Stimulated activated CD4-positive, alpha-beta T cell treated with anti-CD3 and anti-CD28 coated beads, Interleukin-15, amount 100 ng/mL, for 48 hours (primary cell): ENCODE results near the gene TCEA3.

Experiments used
- DNase-seq, 2 donors: peaks; one replicate each; pipeline ENCODE4 v3.0.0-alpha.2; 2020; ENCODE audit warnings: low read depth in 2 of 2

The TCEA3 gene

DNA sequence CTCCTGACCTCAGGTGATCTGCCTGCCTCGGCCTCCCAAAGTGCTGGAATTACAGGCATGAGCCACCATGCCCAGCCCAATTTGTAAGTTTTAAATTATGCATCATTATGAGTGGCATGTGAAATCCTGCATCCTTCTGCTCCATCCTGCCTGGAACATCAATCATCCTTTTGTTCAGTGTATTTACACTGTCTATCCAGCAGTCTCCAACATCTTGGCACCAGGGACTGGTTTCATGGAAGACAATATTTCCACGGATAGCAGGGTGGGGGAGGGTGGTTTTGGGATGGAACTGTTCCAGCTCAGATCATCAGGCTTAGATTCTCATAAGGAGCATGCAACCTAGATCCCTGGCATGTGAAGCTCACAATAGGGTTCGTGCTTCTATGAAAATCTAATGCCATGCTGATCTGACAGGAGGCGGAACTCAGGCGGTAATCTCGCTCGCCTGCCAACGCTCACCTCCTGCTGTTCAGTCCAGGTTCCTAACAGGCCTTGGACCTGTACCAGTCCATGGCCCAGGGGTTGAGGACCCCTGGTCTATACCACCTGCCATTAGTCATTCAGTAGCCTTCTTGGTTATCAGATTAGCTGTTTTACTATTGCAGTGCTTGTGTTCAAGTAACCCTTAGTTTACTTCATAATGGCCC is 22.2 kb upstream of the TCEA3 start:
- no peak for DNase-seq

DNA sequence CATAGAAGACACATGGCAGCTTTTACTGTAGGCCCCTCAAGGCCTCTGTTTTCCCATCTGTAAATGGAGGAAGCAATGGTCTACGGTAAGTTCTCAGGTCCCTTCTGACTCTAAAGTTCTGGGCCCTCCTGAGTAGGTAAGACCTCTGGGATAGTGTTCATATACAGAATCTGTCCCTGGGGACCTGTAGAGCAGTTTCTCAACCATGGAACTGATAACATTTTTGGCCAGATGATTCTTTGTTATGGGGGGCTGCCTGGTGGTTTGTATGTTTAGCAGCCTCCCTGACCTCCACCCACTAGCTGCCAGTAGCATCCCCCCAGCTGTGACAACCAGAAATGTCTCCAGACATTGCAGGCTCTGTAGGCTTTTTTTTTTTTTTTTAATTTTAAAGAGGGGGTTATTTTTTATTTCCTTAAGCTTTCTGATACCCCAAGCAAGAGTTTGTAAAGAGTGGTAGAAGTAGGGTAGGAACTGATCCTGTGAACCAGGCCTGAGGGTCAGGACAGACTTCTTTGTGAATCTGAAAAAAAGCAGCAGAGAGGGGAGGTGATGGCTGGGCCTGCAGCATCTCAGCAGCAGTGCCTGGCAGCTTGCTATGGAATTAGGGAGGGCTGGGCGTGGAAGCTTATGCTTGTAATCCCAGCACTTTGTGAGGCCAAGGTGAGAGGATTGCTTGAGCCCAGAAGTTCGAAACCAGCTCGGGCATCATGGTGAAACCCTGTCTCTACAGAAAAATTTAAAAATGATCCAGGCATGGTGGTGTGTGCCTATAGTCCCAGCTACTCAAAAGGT is 20.2 kb upstream of the TCEA3 start:
- DNase-seq: no peak

DNA sequence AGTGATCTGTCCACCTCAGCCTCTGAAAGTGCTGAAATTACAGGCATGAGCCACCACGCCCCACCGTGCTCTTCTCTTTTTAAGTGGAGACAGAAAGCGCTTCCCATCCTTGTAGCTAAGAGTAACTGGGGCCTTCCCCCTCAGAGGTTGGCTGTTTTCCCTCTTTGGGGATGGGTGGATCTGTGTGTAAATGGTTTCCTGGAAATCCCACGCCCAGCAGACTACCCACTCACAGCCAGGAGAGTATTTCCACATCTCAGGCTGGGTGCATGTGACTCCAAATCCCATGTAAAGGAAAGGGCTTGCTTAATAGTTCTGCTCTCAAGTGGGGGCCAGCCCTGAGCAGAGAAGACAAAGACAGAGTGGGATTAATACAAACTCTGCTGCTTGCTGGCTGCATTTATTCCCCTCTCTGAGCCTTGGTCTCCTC is 19.6 kb upstream of the TCEA3 start:
- no peak for DNase-seq

DNA sequence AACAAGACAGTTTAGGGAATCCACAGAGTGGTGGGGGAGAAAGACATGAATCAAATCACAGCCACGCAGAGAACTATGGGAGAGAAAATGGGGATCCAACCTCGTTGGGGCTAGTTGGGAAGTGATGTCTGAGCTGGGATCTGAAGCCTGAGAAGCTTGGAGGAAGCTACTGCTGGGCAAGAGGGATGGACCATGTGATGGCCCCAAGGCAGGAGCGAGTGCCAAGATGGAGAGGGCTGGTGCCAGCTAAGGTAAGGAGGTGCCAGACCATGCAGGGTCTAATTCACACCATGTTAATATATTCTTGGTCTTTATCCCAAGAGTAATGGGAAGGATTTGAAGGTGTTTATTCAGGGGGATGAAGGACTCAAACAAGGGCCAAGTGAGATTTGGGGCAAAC is 18.2 kb upstream of the TCEA3 start:
- no peak for DNase-seq

DNA sequence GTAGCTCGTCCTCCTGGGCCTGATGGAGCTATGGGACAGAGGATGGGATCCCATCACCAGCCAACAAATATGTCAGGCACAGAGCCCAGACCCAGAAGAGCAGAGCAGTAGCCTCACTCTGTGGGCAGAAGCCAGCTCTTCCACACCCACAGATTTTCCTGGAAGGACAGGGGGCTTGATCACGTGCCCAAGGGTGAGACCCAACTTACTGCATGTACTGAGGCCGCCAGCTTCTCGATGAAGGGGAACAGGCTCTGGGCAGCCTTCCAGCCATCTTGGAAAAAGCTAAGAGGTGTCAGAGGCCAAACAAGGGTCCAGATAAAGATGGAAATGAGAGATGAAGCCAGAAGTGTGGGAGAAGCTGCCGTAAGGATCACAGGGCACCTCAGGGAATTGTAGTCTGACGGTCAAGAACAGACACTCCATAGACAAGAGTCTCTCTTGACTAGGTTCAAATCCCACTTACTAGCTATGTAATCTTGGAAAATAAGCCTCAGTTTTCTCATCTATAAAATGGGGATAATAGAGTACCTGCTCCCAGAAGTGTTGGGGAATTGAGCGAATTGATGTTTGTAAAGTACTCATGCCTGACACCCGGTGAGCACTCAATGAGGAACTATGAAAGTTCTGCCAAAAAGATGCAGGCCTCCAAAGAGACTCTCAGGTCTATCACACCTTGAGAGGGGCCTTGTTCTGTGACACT is 17.0 kb upstream of the TCEA3 start:
- DNase-seq: no peak

DNA sequence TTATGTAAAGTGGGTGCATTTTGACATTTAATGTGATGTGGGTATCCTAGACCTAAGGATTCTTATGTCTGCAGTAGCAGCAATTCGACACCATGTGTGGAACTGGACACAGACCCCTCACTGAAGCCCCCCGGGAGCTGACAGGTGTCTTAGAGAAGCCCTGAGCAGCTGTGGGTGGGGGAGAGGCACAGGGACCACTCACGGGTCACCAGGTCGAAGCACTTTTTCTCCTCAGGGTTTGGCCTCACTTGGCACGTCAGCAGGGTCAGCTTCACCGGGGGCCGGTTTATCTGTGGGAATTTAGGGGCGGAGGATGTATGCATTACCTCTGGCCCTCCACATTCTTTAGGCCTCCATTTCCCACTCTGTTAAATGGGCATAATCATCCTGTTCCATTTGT is 14.0 kb upstream of the TCEA3 start:
- DNase-seq: no peak

DNA sequence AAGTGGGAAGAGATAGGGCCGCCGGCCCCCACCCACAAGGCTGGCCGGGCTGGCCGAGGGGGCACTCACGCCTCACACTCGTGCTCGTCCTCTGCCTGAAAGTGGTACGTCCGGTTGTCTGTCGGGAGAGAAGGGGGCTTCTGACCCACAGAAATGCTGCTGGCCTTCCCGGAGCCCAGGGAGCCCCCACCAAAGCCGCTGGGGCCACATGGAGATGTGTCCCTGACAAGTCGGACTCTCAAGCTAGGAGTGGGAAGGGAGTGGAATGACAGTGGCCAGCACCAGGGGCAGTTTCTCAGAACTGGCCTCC is 12.8 kb upstream of the TCEA3 start:
- no peak for DNase-seq

DNA sequence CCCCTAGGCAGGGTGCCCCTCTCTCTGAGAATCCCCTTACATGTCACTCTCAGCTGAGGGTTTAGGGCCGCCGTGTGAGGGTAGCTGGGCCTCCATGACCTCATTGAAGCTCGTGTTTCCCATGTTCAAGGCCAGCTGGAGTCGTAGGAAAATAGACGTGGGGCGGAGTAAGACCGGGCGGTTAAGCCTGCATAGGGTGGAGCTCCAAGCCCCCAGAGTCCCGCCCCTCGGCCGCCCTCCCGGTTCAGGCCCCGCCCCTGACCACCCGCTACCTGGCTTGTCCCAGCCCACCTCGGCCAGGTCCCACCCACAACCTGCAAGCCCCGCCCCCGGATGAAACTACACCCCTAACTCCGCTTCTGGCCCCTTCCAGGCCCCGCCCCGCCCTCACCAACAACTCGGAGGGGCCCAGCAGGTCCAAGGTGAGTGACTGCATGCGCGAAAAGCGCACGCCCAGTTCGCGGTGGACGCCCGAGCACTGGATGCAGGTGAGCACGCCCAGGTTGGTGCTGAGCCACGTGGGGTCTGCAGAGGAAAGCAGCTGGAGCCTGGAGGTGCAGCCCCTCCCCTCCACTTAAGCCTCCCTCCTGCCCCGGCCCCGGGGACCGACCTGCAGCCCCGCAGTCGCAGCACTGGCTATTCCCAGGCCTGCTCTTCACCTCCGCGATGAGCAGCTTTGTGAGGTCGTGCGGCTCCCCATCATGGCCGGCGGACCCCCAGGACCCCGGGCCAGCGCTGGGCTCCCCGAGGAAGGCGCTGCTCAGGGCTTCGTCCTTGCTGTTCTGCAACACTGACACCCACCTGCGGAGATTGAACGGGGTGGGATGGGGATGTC is 12.2 kb upstream of the TCEA3 start:
- no peak for DNase-seq

DNA sequence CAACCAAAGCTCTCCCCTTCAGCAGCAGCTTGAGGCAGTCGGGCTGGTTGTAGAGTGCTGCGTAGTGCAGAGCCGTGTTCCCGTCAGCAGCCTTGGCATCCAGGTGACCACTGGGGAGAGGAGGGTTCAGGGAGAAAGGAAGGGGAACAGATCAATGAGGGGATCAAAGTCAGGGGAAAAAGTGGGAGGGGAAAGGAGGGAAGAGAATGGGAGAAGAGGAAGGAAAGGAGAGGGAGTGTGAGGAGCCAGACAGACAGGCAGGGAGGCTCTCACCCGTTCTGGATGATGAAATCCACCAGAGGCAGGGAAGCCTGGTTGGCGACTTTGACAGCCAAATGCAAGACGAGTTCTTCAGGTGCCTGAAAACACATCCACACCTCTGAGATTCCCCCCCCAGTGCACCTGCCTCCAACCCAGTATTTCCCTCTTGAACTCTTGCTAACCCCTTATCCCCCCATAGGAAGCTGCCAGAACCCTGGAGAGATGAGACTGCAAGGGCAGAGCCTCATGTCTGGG is 9.8 kb upstream of the TCEA3 start:
- DNase-seq: no peak

DNA sequence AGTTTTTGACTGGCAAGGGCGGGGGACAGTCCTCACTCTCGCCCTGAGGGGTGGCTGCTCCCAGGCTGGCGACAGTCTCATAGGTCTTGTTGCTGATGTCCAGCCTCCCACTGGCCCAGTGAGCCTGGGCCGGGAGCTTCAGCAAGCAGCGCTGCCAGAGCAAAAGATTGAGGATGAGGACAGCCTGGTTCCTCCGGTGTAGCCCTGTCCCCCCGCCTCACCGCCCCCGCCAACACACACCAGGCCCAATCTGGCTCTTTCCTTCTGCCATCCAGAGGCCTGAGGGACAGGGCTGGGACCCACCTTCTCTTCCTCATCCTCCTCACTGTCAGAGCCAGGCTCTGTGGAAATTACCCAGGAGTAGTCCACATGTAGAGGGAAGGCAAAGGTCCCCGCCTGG is 8.6 kb upstream of the TCEA3 start:
- DNase-seq: no peak

DNA sequence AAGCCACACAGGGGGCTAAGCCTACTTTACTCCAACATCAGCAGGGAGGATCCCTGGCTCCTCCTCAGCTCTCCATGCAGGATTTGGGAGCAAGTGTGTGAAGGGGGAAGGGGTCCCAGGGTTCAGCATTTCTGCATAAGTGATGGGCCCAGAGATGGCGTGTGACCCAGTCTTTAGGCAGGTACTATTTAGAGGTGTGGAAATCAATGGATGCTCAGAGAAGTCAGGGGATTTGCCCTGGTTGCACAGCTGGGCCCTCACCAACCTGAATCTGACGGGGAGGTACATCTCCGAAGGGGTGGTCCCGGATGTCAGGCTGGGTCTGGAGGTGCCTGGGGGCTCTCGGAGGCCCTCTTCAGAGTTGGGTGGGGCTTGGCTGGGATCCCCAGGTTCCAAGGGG is 6.9 kb upstream of the TCEA3 start:
- no peak for DNase-seq

DNA sequence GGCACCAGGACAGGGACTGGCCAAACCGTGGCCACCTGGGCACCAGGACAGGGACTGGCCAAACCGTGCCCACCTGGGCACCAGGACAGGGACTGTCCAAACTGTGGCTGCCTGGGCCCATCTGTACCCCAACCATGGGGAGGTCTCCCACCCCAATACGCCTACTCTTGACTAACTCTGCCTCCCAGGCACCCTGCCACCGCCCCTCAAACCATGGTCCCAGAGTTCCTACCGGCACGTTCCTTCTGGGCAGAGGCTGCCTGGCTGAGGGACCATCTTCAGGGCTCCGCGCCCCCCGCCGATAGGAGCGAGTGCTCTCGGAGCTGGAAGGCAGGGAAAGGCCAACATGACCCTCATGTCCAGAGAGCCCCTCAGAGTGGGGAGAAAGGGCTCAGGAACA is 6.3 kb upstream of the TCEA3 start:
- no peak for DNase-seq

DNA sequence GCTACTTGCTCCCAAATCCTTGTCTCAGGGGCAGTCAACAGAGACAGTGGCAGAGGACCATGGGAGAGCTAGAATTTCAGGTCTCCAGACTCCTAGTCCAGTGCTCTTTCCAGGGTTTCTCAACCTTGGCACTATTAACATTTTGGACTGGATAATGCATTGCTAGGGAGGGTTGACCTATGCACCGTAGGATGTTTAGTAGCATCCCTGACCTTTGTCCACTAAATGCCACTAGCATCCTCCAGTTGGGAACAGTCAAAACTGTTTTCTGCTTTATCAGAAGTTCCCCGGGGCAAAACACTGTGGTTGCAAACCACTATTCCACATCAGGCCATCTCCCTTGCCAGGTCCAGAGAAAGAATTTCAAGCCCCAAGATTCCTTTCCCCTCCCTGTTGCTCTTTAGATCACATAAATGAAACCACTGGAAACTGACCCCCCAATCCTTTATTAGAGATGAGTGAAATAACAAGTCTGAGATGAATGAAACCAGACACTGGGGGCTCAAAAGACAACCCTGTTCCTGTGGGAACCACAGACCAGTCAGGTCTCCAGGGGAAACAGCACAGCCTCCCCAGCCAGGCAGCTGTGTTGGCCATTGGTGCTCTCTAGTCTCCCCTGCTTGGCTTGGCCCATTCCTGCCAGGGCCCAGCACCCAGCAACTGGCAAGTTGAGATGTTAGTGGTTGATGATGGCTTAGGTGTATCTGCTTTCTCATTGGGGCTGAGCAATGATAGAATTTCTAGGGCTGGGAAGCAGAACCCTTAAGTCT is 3.8 kb upstream of the TCEA3 start:
- no peak for DNase-seq

DNA sequence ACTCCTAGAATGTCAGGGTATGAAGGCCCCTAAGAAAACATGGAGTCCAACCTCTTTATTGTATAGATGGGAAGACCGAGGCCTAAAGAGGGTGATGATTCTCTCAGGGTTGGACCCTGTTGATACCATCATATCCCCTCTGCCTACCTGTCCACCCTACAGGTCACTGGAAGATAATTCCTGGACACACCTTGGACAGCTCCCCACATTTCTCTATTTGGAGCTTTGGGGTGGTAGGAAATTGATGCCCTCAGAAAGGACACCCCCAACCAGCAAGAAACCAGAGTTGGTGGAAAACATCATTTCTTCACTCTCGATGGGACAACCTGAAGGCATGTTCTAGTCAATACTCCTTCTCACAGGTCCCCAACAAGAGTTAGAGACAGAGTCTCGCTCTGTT is 3.0 kb upstream of the TCEA3 start:
- no peak for DNase-seq

DNA sequence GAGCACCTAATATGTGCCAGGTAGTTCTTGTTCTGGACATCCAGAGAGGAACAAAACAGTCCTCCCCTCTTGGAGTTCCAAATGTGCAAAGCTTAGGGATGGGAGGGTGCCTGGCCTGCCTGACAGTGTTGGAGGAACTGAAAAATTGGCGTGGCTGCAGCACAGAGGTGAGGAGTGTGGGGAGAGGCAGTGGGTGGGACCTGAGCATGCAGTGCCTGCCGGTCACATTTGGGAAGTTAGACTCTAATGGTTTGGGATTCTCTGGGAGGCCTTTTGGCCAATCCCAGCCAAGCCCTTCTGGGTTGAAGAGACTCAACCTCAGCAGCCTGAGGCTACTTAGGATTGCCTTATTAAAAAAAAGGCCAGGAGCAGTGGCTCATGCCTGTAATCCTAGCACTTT is 2.3 kb upstream of the TCEA3 start:
- no peak for DNase-seq

DNA sequence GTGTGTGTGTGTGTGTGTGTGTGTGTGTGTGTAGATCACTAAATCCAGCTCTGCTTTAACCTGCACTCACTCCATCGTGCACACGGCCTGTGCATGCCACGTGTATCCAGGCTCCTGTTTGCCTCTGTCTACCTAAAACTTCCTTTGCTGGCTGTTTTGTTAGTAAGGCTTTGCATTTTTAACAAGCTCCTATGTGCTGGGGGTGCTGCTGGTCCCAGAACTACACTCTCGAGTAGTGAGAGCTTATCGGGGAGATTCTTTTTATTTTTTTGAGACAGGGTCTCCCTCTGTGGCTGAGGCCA is 596 bp upstream of the TCEA3 start:
- no peak for DNase-seq

DNA sequence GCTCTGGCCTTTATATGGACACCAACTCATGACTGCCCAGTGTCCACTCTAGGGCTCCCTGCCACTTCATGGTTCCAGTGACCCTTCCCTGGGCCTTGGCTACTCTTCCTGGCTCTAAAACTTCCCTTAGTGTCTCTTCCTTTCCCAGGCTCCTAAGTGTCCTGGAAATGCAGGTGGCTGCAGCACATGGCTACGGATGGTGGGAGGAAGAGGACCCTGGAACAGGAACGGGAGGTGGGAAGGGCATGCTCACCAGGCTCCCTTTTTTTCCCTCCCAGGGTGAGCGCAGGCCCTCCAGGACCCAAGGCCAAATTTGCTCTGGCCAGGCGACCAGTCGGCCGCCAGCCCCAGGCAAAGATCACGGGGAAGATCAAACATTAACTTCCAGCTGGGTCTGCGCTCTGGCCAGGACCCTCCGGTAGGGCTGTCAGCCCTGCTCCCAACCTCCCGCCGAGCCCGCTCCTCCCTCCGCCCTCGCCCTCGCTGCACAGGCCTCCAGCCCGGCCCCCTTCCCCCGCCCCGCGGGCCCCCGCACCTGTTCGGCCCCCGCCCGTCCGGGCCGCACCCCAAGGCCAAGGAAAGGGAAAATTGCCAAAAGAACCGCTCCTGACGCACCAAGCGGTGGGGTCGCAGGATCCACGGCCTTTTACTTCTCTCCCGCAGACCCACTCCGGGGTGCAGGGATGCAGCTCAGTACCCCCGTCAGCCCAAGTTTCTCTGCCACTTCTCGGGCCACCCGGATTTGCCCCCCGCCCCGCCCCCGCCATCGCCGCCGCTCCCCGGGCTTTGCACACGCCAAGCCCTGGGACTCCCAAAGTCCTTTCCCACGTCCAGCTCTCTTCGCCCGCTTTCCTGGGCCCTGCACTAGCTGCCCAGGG is 894 bp downstream of the TCEA3 start:
- no peak for DNase-seq

DNA sequence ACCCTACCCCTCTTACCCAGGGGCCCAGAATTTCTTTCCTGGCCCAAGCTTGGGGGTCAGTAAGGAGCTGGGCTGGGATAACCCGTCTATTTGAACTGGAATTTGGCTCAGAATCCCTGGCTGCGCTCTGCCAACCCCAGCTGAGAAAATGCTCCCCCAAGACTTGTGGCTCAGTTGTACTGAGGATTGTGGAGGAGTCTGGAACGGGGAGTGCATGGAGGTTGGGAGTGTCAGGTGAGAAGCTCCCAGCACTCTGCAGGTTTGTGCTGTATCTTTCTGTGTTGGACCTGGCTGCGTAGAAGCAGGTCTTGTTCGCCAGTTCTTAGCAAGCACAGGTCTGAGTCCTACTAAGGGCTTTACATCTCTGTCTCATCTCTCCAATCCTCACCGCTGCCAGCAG is 1.6 kb downstream of the TCEA3 start:
- no peak for DNase-seq

DNA sequence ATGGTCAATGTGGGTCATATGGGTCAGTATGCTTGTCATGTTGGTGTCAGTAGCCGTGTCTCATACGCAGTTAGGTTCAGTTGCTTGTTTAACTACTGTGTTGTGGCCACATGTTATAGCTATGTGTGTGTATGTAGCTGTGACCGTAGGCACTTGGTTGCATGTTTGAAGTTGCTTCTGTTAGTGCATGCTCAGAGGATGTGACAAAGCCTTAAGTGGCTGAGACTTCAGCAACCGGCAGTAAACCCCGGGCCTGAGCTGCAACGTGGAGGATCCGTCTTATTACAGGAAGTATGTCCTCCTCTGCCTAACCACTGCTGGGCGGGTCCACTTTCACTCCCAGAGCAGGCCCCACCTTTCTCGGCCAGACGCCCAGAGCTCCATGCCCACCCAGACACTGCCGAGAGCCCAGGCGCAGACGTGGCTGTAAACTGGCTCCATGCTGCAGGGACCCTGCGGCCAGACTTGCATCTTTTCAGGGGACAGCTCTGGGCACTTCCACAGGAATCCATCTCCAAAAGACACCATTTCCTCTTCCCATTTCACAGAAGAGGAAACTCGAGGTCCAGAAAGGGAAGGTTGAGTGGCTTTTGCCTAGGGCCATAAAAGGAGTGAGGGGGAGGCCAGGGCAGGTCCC is 2.2 kb downstream of the TCEA3 start:
- DNase-seq: no peak

DNA sequence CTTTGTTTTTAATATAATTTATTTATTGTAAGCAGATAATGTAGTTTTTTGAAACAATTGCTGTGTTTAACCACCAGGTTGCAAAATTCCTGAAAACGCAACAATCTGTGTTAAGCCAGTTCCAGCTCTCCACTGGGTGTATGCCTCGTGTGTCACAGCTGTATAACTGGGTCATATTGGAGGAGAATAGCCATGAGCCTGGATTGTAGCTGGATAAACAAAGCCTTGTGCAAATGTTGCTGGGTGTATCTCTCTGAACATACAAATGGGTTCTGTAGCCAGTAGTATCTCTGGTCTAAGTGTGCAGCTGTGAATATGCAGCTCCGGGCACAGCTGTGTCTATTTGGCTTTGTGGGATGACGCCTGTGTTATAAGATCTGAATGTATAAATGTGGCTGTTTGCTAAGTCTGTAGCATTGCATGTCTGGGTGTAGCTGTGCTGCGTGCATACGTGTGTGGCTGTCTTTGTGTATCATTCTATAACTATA is 2.8 kb downstream of the TCEA3 start:
- DNase-seq: no peak
